A204.1 (cell line): ENCODE measurements around the gene OGG1.
"Not testable (repeated sequence)": the region's sequence is repeated elsewhere in the genome, so short reads cannot be mapped to it uniquely, and the experiment has no call there.

Source experiments
- FAIRE-seq: peaks from 2 replicates; lab custom pipeline; 2012; peaks lifted over from hg19 to GRCh38; lab: Jason Lieb, UNC

The OGG1 gene

DNA sequence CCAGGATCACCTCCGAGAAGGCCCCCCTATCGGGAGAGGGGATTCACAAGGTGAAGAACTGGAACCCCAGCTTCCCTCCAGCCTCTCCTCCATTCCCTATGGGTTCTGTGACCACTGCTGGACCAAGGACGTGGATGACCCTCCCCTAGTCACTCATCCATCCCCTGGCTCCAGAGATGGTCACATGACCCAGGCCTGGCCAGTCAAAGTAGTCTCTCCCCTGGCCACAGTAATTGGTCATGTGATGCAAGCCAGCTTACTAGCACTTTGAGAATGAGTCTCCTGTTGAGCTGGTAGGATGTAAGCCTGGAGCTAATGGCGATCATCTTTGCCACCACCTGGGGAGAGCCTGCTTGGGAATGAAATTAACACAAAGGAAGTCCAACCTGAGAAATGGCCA is 16.1 kb downstream of the OGG1 start:
- FAIRE-seq, result no peak

- no peak for FAIRE-seq
Observed at GRCh38 chr3:9767418-9767817, 17.7 kb downstream of the OGG1 start.

- no peak for FAIRE-seq
Observed at GRCh38 chr3:9768141-9768775, 18.5 kb downstream of the OGG1 start.

DNA sequence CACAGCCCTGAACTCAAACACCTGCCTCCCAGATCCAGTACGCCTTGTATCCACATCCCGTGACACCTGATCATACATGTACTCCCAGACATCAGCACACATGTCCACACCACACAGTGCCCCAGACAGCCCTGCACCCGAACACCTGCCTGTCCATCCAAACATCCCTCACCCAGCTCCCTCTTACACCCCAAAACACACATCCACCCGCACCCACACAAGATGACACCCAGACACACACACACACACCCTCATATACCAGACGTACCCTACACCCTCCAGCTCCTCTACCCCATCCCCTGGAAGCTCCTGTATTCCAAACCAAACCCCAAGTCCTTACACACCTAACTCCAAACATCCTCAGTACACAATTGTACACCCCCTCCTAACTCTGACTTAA is 19.3 kb downstream of the OGG1 start:
- FAIRE-seq, result no peak

DNA sequence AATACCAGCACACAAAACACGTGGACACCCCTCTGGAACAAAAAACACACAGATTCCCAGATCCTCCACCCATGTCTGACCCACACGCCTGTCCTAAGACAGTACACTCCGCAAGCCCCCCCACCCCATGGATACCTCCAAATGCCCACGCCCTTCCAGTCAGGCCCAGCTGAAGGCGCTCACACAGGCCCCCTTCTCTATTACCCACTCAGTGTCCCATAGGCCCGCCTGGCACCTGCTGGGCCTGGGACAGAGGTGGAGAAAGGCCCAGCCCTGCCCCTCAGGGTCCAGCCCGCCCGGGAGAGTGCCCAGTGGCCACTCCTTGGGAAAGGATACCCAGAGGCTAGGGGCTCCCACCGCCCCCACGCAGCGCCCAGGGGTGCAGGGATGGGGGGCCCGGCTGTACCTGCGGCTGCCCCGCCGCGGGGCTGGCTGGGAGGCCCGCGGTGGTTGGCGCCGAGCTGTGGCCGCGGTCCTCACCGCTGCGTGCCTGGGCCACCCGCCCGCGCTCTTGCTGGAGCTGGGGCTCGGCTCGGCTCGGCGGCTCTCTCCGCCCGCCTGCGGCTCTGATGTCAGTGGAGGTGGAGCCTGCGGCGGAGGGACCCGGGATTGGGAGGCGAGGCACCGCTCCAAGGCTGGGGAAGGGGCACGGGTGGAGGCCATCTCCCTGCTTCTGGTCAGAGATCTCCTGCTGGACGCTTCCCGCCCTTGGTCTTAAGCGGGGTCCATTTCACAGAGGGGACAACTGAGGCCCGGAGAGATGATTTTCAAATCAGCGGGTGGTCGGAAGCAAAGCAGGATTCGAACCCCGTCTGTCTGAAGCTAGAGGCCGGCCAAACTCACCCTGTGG is 19.9 kb downstream of the OGG1 start, which contains the start of gene CAMK1:
CAMK1 (minus strand) TSS at position 522 of the 850 bp plus-strand sequence. CDS start 2,198 bp downstream, outside the sequence.
- FAIRE-seq, result no peak

GRCh38 chr3:9770276-9770812 is 20.6 kb downstream of the OGG1 start:
- FAIRE-seq, result no peak

- not testable (repeated sequence) for FAIRE-seq
Observed at GRCh38 chr3:9771007-9771406, 21.3 kb downstream of the OGG1 start.

GRCh38 chr3:9776896-9777693 is 27.3 kb downstream of the OGG1 start:
- no peak for FAIRE-seq

- no peak for FAIRE-seq
Observed at GRCh38 chr3:9777694-9778021, 27.9 kb downstream of the OGG1 start.

- no peak for FAIRE-seq
Observed at GRCh38 chr3:9778143-9779074, 28.7 kb downstream of the OGG1 start.

DNA sequence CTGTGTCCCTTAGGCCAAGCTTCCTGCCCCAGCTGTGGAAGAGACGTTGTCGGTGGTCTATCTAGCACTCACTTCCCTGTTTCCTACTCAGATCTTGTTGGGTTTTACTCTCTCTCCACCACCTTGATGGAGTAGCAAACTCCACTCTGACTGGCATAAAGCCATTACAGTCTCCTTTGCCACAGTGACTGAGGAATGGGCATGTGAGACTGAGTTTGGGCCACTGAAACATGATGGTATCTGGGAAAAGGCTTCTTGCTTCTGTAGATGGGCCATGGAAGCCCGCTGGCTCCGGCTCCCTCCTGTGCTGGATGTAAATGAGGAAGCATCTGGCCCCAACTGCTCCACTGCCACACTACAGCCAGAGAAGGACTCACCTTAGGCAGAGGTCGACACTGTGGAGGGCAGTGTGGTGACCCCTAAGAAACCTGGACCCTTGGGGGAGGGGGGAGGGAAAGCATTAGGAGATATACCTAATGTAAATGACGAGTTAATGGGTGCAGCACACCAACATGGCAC is 29.4 kb downstream of the OGG1 start:
- FAIRE-seq, result no peak

GRCh38 chr3:9779721-9780457 is 30.1 kb downstream of the OGG1 start:
- no peak for FAIRE-seq

DNA sequence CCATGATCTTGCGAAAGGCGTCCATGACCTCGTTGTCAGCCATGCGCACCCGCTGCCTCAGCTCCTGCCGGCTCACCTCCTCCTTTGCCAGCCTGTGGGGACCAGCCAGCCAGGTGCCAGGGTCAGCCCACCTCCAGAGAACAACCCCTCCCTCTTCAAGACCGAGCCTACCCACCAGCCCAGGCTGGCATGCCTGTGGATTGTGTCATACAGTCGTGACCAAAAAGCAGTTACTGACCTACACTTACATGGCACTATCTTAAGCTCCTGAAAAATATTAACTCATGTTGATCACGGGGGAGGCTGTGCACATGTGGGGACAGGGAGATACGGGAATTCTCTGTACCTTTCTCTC is 30.7 kb downstream of the OGG1 start:
- FAIRE-seq, result no peak

GRCh38 chr3:9780910-9781309 is 31.2 kb downstream of the OGG1 start:
- FAIRE-seq, result no peak

GRCh38 chr3:9781551-9781950 is 31.8 kb downstream of the OGG1 start:
- FAIRE-seq, result no peak

- no peak for FAIRE-seq
Observed at GRCh38 chr3:9781978-9782603, 32.3 kb downstream of the OGG1 start.

DNA sequence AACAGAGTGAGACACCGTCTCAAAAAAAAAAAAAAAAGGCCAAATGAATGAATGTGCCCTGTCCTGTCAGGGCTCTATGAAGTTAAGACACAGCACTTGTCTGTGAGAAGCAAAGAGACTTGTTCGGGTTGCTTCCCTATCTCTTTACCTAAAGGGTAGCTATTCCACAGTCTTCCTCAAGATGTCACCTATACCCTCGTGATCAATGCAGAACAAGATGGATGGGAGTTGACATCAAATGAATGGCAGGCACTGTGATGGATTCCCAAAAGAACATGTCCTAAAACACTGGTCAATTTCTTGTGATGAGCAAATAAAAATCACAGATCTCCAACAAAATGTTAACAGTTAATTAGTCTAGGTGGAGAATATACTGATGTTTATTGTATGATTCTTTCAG is 33.0 kb downstream of the OGG1 start:
- FAIRE-seq, result no peak

DNA sequence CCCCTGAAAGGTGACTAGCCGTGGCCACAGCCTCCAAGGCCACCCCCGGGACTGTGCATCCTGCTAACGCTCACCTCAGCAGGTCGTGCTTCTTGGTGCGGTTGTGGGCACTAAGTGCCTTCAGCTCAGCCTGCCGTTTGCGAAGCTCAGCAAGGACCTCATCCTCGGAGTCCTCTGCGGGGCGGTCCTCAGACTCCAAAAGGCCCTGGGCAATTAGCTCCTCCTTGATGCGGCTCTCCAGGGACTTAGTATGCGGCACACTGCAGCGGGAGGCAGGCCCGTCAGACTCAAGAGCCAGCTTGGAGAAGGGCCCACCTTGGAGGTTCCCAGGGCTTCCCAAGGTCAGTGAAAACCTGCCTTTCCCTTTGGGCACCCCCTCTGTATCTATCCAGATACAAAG is 34.2 kb downstream of the OGG1 start:
- no peak for FAIRE-seq

DNA sequence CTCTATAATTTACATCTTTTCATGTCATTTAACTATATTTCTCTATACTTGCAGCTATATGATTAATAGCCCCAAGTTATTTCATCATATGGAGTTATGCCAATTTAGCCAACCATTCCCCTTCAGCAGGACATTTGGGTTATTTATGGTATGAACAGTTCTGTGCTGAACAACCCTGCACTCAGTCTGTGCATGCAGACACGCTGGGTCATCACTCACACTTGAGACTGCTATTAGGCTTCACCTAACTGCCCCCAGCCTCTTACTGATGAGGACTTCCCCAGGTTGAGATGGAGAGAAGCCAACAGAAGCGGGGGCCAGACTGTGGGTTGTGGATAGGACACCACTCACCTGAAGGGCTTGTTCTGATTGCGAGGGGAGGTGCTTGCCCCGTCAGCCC is 35.2 kb downstream of the OGG1 start:
- FAIRE-seq, result no peak

DNA sequence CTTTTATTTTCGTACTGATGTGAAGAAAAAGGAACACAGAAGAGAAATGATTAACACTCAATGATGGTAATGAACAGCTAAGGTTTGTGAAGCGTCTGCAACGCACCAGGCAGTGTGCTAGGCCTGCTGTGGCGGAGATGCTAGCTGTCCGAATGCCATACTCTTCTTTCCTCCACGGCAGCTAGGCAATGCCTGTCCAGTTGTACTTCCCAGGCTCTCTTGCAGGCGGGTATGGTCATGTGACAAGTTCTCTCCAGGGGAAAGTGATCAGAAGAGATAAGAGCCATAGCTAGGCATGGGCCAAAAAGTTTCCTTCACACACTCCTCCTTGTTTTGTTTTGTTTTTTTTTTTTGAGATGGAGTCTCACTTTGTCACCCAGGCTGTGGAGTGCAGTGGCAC is 35.9 kb downstream of the OGG1 start:
- no peak for FAIRE-seq
